ENCODE results near the gene LRRC53.

Gene LRRC53

GRCh38 chr1:74512170-74512915 lies at the start of gene LRRC53:
LRRC53 (minus strand) TSS chr1:74512611; CDS start chr1:74483349, 29,262 bp downstream.
- DNase-seq (ENCODE audit: low read depth), result no peak

- no peak for DNase-seq (ENCODE audit: low read depth)
Observed at GRCh38 chr1:74549932-74550331, 37.5 kb upstream of the LRRC53 start.

- no peak for DNase-seq (ENCODE audit: low read depth)
Observed at GRCh38 chr1:74548961-74549750, 36.7 kb upstream of the LRRC53 start.

GRCh38 chr1:74545821-74546220 lies 33.4 kb upstream of the LRRC53 start:
- no peak for DNase-seq (ENCODE audit: low read depth)

- DNase-seq (ENCODE audit: low read depth), result no peak
Observed at GRCh38 chr1:74534241-74534640, 21.8 kb upstream of the LRRC53 start.

- no peak for DNase-seq (ENCODE audit: low read depth)
Observed at GRCh38 chr1:74531796-74532195, 19.4 kb upstream of the LRRC53 start.

- DNase-seq (ENCODE audit: low read depth), result no peak
Observed at GRCh38 chr1:74530892-74531291, 18.5 kb upstream of the LRRC53 start.

GRCh38 chr1:74528123-74528522 lies 15.7 kb upstream of the LRRC53 start:
- DNase-seq (ENCODE audit: low read depth), result no peak

GRCh38 chr1:74526708-74527107 lies 14.3 kb upstream of the LRRC53 start:
- DNase-seq (ENCODE audit: low read depth), result no peak

GRCh38 chr1:74523873-74524480 lies 11.6 kb upstream of the LRRC53 start:
- DNase-seq (ENCODE audit: low read depth), result no peak

GRCh38 chr1:74522148-74522547 lies 9.7 kb upstream of the LRRC53 start:
- no peak for DNase-seq (ENCODE audit: low read depth)

GRCh38 chr1:74517599-74518051 lies 5.2 kb upstream of the LRRC53 start:
- no peak for DNase-seq (ENCODE audit: low read depth)

- no peak for DNase-seq (ENCODE audit: low read depth)
Observed at GRCh38 chr1:74513411-74514300, 1.2 kb upstream of the LRRC53 start.

GRCh38 chr1:74508449-74508848 lies 4.0 kb downstream of the LRRC53 start:
- no peak for DNase-seq (ENCODE audit: low read depth)

GRCh38 chr1:74505928-74506710 lies 6.3 kb downstream of the LRRC53 start:
- no peak for DNase-seq (ENCODE audit: low read depth)

- DNase-seq (ENCODE audit: low read depth), result no peak
Observed at GRCh38 chr1:74504933-74505512, 7.4 kb downstream of the LRRC53 start.

- no peak for DNase-seq (ENCODE audit: low read depth)
Observed at GRCh38 chr1:74504125-74504932, 8.1 kb downstream of the LRRC53 start.

- no peak for DNase-seq (ENCODE audit: low read depth)
Observed at GRCh38 chr1:74502858-74503257, 9.6 kb downstream of the LRRC53 start.

GRCh38 chr1:74502432-74502831 lies 10.0 kb downstream of the LRRC53 start:
- DNase-seq (ENCODE audit: low read depth), result no peak

- DNase-seq (ENCODE audit: low read depth), result no peak
Observed at GRCh38 chr1:74498901-74499300, 13.5 kb downstream of the LRRC53 start.

All from activated T-cell treated with anti-CD3 and anti-CD28 coated beads for 1 hour (primary cell).